A673 (cell line): ENCODE data around the gene PLCL1. TPM values are rescaled to one million over a fixed set of nuclear protein-coding genes. Genes with fewer than 3 reads are reported as not detected.

Experiments
- BruUV-seq: library from RNA; stranded (reverse); fragments of 400-500 nt; replicated peaks from 2 replicates; lab custom pipeline; 2021; lab: Mats Ljungman, UMichigan
- CTCF ChIA-PET: fragments of 300-600 bp; sonication (Branson Sonifier 250); formaldehyde crosslinking; loops from one replicate; lab custom pipeline; 2022; ENCODE audit warnings: antibody characterized with exemption; lab: Charles Lee
- POLR2A ChIA-PET: fragments of 300-600 bp; sonication (Branson Sonifier 250); formaldehyde crosslinking; loops from one replicate; lab custom pipeline; 2022; ENCODE audit warnings: antibody characterized with exemption; ENCODE audit not compliant: low non-redundant PET; lab: Charles Lee
- DNase-seq: peaks from one replicate; pipeline ENCODE4 v3.0.0-alpha.2; 2015; ENCODE audit warnings: low spot score
- H3K27ac ChIP-seq: fragments of 200-600 bp; sonication (generic); 2 replicates; pipeline ENCODE4 v1.5.1; 2016; ENCODE audit warnings: mixed run types, low read depth, mild to moderate bottlenecking, mixed read lengths, antibody characterized with exemption, low read length; ENCODE audit not compliant: poor library complexity, severe bottlenecking
- H3K27me3 ChIP-seq: fragments of 200-600 bp; sonication (generic); replicated peaks from 2 replicates; pipeline ENCODE4 v1.6.1; 2017; ENCODE audit warnings: mixed run types, low read depth, mild to moderate bottlenecking, mixed read lengths, antibody characterized with exemption, low read length; ENCODE audit not compliant: insufficient read depth, poor library complexity
- H3K36me3 ChIP-seq: fragments of 200-600 bp; sonication (generic); 2 replicates; pipeline ENCODE4 v1.6.1; 2016; ENCODE audit warnings: mixed run types, mild to moderate bottlenecking, mixed read lengths, antibody characterized with exemption, low read length; ENCODE audit not compliant: insufficient read depth, poor library complexity, severe bottlenecking
- H3K4me1 ChIP-seq: fragments of 200-600 bp; sonication (generic); 2 replicates; pipeline ENCODE4 v1.6.1; 2017; ENCODE audit warnings: mixed run types, mild to moderate bottlenecking, mixed read lengths, antibody characterized with exemption, low read length; ENCODE audit not compliant: insufficient read depth, poor library complexity, severe bottlenecking
- H3K4me3 ChIP-seq: fragments of 200-600 bp; sonication (generic); 2 replicates; pipeline ENCODE4 v1.5.1; 2016; ENCODE audit warnings: low read depth, mixed run types, mild to moderate bottlenecking, mixed read lengths, low read length; ENCODE audit not compliant: poor library complexity, severe bottlenecking
- H3K9me3 ChIP-seq: fragments of 200-600 bp; sonication (generic); 2 replicates; pipeline ENCODE4 v1.6.1; 2016; ENCODE audit warnings: mixed run types, low read depth, mild to moderate bottlenecking, mixed read lengths, antibody characterized with exemption, low read length; ENCODE audit not compliant: poor library complexity, severe bottlenecking
- CTCF ChIP-seq: fragments of 300-800, 200-600 bp; sonication (generic); conservative IDR thresholded peaks from 2 replicates; pipeline ENCODE4 v1.5.1; 2017; ENCODE audit warnings: low read depth, mild to moderate bottlenecking, antibody characterized with exemption, low read length, moderate library complexity, mixed read lengths
- EZH2 ChIP-seq: fragments of 200-600 bp; sonication (generic); IDR thresholded peaks from 2 replicates; pipeline ENCODE4 v1.6.1; 2017; ENCODE audit warnings: borderline replicate concordance, low read depth, mild to moderate bottlenecking, mixed read lengths, antibody characterized with exemption, low read length; ENCODE audit not compliant: poor library complexity, severe bottlenecking
- intact Hi-C: fragments of 100-400 bp; cut with micrococcal nuclease; formaldehyde crosslinking; loops from one replicate; pipeline ENCODE4 v1.10.0; 2022; ENCODE audit not compliant: unreplicated experiment
- total RNA-seq: library from RNA; stranded (reverse); gene quantifications from 2 replicates; pipeline ENCODE4 v1.2.3, GENCODE V29; 2021

PLCL1 gene
- total RNA-seq, 1 experiment from 2014 or later = not detected

DNA sequence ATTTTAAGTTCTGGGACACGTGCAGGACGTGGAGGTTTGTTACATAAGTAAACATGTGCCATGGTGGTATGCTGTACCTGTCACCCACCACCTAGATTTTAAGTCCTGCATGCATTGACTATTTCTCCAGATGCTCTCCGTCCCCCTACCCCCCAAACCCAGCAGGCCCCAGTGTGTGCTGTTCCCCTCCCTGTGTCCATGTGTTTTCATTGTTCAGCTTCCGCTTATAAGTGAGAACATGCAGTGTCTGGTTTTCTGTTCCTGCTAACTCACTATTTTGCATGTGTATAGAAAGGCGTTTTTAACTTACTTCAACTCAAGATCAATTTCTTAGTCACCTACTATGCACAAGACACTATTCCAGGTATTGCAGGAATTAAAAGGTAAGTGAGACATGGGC lies 128.0 kb downstream of the PLCL1 start:
- H3K27ac ChIP-seq = no peak overlapping the region
- no peak overlapping the region for H3K4me3 ChIP-seq
- intact Hi-C loops = no loop called here
- no peaks in the 10 kb centered on the region for H3K36me3 ChIP-seq
- no peaks in the 10 kb centered on the region for H3K4me1 ChIP-seq
- BruUV-seq = no TSS peak
- no peak for DNase-seq
- no peaks in the 10 kb centered on the region for H3K9me3 ChIP-seq
- TF ChIP-seq CTCF = no peak
- TF ChIP-seq EZH2 = no peak
- ChIA-PET POLR2A (no interaction called here), CTCF (interaction anchor here (0.7 kb wide), 1 partner anchor 364 kb away, joined by 4 read pairs; no protein-coding TSS in a partner anchor)
- H3K27me3 ChIP-seq = peaks cover 2% of the 10 kb centered on the region

DNA sequence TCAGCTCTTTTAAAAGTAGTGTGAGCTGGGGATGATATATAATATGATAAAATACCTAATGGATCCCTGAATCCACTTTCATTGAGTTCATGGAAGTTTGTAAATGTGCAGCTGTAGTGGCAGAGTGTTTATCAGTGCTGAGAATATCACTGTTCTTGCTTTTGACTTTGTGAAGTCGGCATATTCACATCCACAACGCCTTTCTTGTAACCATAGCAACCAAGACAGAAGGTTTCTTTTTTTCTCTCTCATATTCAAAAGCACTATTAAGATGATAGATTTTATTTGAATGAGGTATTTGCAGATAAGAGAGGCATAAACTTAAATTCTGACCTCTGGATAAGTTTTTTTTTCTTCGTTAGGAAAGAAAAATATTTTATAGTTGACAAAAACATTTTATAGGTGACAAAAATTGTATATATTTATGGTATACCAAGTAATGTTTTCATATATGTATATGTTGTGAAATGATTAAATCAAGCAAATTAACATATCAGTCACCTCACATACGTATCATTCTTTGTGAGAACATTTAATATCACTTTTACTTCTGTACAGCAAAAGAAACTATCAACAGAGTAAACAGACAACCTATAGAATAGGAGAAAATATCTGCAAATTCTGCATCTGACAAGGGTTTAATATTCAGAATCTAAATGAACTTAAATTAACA lies 130.0 kb downstream of the PLCL1 start:
- TF ChIP-seq EZH2 = no peak
- no peak for TF ChIP-seq CTCF
- H3K27me3 ChIP-seq = peaks cover 2% of the 10 kb centered on the region
- intact Hi-C loops = no loop called here
- POLR2A ChIA-PET = no interaction called here
- CTCF ChIA-PET = no interaction called here
- no peaks in the 10 kb centered on the region for H3K4me1 ChIP-seq
- H3K9me3 ChIP-seq = no peaks in the 10 kb centered on the region
- H3K27ac ChIP-seq = no peak overlapping the region
- H3K36me3 ChIP-seq = no peaks in the 10 kb centered on the region
- DNase-seq = no peak
- BruUV-seq = no TSS peak
- H3K4me3 ChIP-seq = no peak overlapping the region

DNA sequence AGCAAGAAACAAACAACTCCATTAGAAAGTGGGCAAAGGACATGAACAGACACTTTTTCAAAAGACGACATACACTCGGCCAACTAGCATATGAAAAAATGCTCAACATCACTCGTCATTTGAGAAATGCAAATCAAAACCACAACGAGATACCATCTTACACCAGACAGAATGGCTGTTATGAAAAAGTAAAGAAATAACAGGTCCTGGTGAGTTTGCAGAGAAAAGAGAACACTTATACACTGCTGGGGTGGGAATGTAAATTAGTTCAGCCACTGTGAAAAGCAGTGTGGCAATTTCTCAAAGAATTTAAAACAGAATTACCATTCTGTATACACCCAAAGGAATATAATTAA lies 130.5 kb downstream of the PLCL1 start:
- no peaks in the 10 kb centered on the region for H3K4me1 ChIP-seq
- intact Hi-C loops = no loop called here
- TF ChIP-seq EZH2 = no peak
- no peak for TF ChIP-seq CTCF
- H3K4me3 ChIP-seq = no peak overlapping the region
- peaks cover 2% of the 10 kb centered on the region for H3K27me3 ChIP-seq
- no peaks in the 10 kb centered on the region for H3K9me3 ChIP-seq
- POLR2A ChIA-PET = no interaction called here
- H3K27ac ChIP-seq = no peak overlapping the region
- H3K36me3 ChIP-seq = no peaks in the 10 kb centered on the region
- CTCF ChIA-PET = no interaction called here
- no TSS peak for BruUV-seq
- DNase-seq = no peak
